Stomach (tissue), 4 donors: ENCODE data around the gene MDC1.

ENCODE experiments used
- EP300 ChIP-seq: sonication (generic); formaldehyde crosslinking; IDR thresholded peaks from one replicate; pipeline ENCODE4 v1.6.1; 2017; ENCODE audit warnings: antibody characterized with exemption
- POLR2A ChIP-seq, 4 donors: fragments of 450-650 bp; IDR thresholded peaks; one replicate each; pipeline ENCODE4 v1.6.1; 2016; ENCODE audit warnings: antibody characterized with exemption in 4 of 4, control low read depth in 2 of 4, mild to moderate bottlenecking in 1 of 4, moderate library complexity in 1 of 4
- POLR2AphosphoS5 ChIP-seq, 3 donors: sonication (generic); formaldehyde crosslinking; IDR thresholded peaks; one replicate each; pipeline ENCODE4 v1.6.1; 2016; ENCODE audit warnings: antibody characterized with exemption in 3 of 3
- TF ChIP-seq, protein P1 (sequence below), 7 experiments: fragments of 450-650 bp in 4 of 7; fragments of 200-600 bp in 3 of 7; sonication (generic) in 3 of 7; IDR thresholded peaks; one replicate each; pipeline ENCODE4 v1.5.1; 2016 to 2019; ENCODE audit warnings: antibody characterized with exemption in 7 of 7, control low read depth in 2 of 7, mild to moderate bottlenecking in 1 of 7

GRCh38 chr6:30750379-30750668 is 33.2 kb upstream of the MDC1 start:
- TF ChIP-seq, protein P1, sequence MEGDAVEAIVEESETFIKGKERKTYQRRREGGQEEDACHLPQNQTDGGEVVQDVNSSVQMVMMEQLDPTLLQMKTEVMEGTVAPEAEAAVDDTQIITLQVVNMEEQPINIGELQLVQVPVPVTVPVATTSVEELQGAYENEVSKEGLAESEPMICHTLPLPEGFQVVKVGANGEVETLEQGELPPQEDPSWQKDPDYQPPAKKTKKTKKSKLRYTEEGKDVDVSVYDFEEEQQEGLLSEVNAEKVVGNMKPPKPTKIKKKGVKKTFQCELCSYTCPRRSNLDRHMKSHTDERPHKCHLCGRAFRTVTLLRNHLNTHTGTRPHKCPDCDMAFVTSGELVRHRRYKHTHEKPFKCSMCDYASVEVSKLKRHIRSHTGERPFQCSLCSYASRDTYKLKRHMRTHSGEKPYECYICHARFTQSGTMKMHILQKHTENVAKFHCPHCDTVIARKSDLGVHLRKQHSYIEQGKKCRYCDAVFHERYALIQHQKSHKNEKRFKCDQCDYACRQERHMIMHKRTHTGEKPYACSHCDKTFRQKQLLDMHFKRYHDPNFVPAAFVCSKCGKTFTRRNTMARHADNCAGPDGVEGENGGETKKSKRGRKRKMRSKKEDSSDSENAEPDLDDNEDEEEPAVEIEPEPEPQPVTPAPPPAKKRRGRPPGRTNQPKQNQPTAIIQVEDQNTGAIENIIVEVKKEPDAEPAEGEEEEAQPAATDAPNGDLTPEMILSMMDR (IDR thresholded peaks at IDR 0.05): no peak
- no peak for TF ChIP-seq POLR2AphosphoS5 (IDR thresholded peaks at IDR 0.05)
- no peak for TF ChIP-seq EP300
- no peak for TF ChIP-seq POLR2A (IDR thresholded peaks at IDR 0.05)
